HepG2 (cell line): ENCODE data around the gene WNT10A. TPM values are rescaled to one million over a fixed set of nuclear protein-coding genes. Genes with fewer than 3 reads are reported as not detected.

Experiments used
- CAMTA2 ChIP-seq: sonication (generic); formaldehyde crosslinking; IDR thresholded peaks from 2 replicates; pipeline ENCODE4 v1.4.0; 2020; ENCODE audit warnings: mild to moderate bottlenecking, missing genetic modification reagents, borderline replicate concordance
- KDM2A ChIP-seq: sonication (generic); formaldehyde crosslinking; IDR thresholded peaks from 2 replicates; pipeline ENCODE4 v1.4.0; 2020; ENCODE audit warnings: low read depth, missing genetic modification reagents, borderline replicate concordance
- PRPF4 ChIP-seq: fragments of 200-400 bp; formaldehyde crosslinking; IDR thresholded peaks from 2 replicates; pipeline ENCODE4 v1.6.1; 2016; ENCODE audit warnings: low read length, low read depth; ENCODE audit not compliant: poor library complexity, severe bottlenecking
- SAP130 ChIP-seq: IDR thresholded peaks from 2 replicates; pipeline ENCODE4 v1.6.1; 2016; ENCODE audit warnings: low read depth
- SMYD3 ChIP-seq: sonication (generic); formaldehyde crosslinking; IDR thresholded peaks from 2 replicates; pipeline ENCODE4 v1.8.1; 2023; ENCODE audit warnings: mild to moderate bottlenecking, missing genetic modification reagents
- ZBTB1 ChIP-seq: sonication (generic); formaldehyde crosslinking; IDR thresholded peaks from 2 replicates; pipeline ENCODE4 v1.4.0; 2020; ENCODE audit warnings: missing genetic modification reagents, borderline replicate concordance
- ZNF547 ChIP-seq: sonication (generic); formaldehyde crosslinking; IDR thresholded peaks from 2 replicates; pipeline ENCODE4 v1.5.1; 2020; ENCODE audit warnings: mild to moderate bottlenecking, missing genetic modification reagents
- ZNF816 ChIP-seq: sonication (generic); formaldehyde crosslinking; IDR thresholded peaks from 2 replicates; pipeline ENCODE4 v1.8.0; 2022; ENCODE audit warnings: missing genetic modification reagents, mild to moderate bottlenecking, borderline replicate concordance
- polyA plus RNA-seq, 8 experiments: library from polyadenylated mRNA; depleted of rRNA in 3 of 8; stranded (reverse) in 7 of 8; unstranded in 1 of 8; fragments of >200 nt; fragmentation: Illumina TruSeq in 4 of 8; extraction: Trizol in 4 of 8; gene quantifications; 2 replicates each; pipeline versions ENCODE4 v1.2.1 to v1.2.3, GENCODE V29; 2011 to 2016; ENCODE audit warnings: low read depth in 4 of 8, missing spikeins in 1 of 8, mixed read lengths in 1 of 8; ENCODE audit not compliant: insufficient read depth in 1 of 8
- total RNA-seq, 5 experiments: library from RNA; depleted of rRNA; stranded (reverse); fragments of >200 nt; fragmentation: Illumina TruSeq; extraction: Trizol; gene quantifications; 2 replicates each; pipeline ENCODE4 v1.2.3, GENCODE V29; 2016; ENCODE audit warnings: low read depth in 1 of 5
- TF ChIP-seq, protein P1 (sequence below): sonication (generic); formaldehyde crosslinking; IDR thresholded peaks from 2 replicates; pipeline ENCODE4 v1.4.0; 2020; ENCODE audit warnings: missing genetic modification reagents
- TF ChIP-seq, protein P2 (sequence below): sonication (generic); formaldehyde crosslinking; IDR thresholded peaks from 2 replicates; pipeline ENCODE4 v1.8.0; 2022; ENCODE audit warnings: mild to moderate bottlenecking, missing genetic modification reagents
- TF ChIP-seq, protein P3 (sequence below): sonication (generic); IDR thresholded peaks from 2 replicates; pipeline ENCODE4 v1.6.1; 2016; ENCODE audit warnings: low read depth, borderline replicate concordance
- TF ChIP-seq, protein P4 (sequence below), 2 experiments: sonication (generic) in 1 of 2; formaldehyde crosslinking in 1 of 2; IDR thresholded peaks; 2 replicates each; pipeline versions ENCODE4 v1.5.1 to v1.6.1; 2011 to 2020; ENCODE audit warnings: borderline replicate concordance in 1 of 2, low read depth in 1 of 2, low read length in 1 of 2, mild to moderate bottlenecking in 1 of 2, missing genetic modification reagents in 1 of 2, moderate library complexity in 1 of 2

WNT10A gene
- total and polyA plus RNA-seq, 2 of the 13 experiments (the other 11 are each of a cell fraction or from before 2014, with no cell fraction given): 0.03 TPM; not detected in 1

DNA sequence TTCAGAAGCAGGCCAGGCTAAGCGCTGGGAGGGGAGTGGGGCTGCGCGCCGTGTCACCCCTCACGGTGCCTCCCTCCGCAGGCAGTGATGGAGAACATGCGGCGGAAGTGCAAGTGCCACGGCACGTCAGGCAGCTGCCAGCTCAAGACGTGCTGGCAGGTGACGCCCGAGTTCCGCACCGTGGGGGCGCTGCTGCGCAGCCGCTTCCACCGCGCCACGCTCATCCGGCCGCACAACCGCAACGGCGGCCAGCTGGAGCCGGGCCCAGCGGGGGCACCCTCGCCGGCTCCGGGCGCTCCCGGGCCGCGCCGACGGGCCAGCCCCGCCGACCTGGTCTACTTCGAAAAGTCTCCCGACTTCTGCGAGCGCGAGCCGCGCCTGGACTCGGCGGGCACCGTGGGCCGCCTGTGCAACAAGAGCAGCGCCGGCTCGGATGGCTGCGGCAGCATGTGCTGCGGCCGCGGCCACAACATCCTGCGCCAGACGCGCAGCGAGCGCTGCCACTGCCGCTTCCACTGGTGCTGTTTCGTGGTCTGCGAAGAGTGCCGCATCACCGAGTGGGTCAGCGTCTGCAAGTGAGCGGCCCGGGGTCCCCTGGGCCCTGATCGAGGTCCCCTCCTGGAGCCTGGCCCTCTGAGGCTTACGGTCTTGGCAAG, 12.2 kb downstream of the WNT10A start (continued):
- TF ChIP-seq, protein P1, sequence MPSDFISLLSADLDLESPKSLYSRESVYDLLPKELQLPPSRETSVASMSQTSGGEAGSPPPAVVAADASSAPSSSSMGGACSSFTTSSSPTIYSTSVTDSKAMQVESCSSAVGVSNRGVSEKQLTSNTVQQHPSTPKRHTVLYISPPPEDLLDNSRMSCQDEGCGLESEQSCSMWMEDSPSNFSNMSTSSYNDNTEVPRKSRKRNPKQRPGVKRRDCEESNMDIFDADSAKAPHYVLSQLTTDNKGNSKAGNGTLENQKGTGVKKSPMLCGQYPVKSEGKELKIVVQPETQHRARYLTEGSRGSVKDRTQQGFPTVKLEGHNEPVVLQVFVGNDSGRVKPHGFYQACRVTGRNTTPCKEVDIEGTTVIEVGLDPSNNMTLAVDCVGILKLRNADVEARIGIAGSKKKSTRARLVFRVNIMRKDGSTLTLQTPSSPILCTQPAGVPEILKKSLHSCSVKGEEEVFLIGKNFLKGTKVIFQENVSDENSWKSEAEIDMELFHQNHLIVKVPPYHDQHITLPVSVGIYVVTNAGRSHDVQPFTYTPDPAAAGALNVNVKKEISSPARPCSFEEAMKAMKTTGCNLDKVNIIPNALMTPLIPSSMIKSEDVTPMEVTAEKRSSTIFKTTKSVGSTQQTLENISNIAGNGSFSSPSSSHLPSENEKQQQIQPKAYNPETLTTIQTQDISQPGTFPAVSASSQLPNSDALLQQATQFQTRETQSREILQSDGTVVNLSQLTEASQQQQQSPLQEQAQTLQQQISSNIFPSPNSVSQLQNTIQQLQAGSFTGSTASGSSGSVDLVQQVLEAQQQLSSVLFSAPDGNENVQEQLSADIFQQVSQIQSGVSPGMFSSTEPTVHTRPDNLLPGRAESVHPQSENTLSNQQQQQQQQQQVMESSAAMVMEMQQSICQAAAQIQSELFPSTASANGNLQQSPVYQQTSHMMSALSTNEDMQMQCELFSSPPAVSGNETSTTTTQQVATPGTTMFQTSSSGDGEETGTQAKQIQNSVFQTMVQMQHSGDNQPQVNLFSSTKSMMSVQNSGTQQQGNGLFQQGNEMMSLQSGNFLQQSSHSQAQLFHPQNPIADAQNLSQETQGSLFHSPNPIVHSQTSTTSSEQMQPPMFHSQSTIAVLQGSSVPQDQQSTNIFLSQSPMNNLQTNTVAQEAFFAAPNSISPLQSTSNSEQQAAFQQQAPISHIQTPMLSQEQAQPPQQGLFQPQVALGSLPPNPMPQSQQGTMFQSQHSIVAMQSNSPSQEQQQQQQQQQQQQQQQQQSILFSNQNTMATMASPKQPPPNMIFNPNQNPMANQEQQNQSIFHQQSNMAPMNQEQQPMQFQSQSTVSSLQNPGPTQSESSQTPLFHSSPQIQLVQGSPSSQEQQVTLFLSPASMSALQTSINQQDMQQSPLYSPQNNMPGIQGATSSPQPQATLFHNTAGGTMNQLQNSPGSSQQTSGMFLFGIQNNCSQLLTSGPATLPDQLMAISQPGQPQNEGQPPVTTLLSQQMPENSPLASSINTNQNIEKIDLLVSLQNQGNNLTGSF (CRISPR knock-in tag): 0 out of 2 replicates have a peak, but pooled peaks have one; percentile 28
- TF ChIP-seq CAMTA2 (no peak), SMYD3 (CRISPR knock-in tag) (no peak), ZNF816 (CRISPR knock-in tag) (no peak), KDM2A (peak; percentile 86), ZNF547 (peak; percentile 95), SAP130 (CRISPR knock-in tag) (peak; percentile 70), PRPF4 (no peak), ZBTB1 (0 out of 2 replicates have a peak, but pooled peaks have one; percentile 8)
- TF ChIP-seq, protein P2, sequence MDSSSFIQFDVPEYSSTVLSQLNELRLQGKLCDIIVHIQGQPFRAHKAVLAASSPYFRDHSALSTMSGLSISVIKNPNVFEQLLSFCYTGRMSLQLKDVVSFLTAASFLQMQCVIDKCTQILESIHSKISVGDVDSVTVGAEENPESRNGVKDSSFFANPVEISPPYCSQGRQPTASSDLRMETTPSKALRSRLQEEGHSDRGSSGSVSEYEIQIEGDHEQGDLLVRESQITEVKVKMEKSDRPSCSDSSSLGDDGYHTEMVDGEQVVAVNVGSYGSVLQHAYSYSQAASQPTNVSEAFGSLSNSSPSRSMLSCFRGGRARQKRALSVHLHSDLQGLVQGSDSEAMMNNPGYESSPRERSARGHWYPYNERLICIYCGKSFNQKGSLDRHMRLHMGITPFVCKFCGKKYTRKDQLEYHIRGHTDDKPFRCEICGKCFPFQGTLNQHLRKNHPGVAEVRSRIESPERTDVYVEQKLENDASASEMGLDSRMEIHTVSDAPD: no peak
- TF ChIP-seq, protein P3, sequence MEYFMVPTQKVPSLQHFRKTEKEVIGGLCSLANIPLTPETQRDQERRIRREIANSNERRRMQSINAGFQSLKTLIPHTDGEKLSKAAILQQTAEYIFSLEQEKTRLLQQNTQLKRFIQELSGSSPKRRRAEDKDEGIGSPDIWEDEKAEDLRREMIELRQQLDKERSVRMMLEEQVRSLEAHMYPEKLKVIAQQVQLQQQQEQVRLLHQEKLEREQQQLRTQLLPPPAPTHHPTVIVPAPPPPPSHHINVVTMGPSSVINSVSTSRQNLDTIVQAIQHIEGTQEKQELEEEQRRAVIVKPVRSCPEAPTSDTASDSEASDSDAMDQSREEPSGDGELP: peak; percentile 65; the same call in 1 of the 2 replicates
- TF ChIP-seq, protein P4, sequence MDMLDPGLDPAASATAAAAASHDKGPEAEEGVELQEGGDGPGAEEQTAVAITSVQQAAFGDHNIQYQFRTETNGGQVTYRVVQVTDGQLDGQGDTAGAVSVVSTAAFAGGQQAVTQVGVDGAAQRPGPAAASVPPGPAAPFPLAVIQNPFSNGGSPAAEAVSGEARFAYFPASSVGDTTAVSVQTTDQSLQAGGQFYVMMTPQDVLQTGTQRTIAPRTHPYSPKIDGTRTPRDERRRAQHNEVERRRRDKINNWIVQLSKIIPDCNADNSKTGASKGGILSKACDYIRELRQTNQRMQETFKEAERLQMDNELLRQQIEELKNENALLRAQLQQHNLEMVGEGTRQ (IDR thresholded peaks at IDR 0.05; ENCODE audit: low read depth, low read length): peak; percentile 21; the same call in 1 of the 2 replicates
- TF ChIP-seq, protein P4 (CRISPR knock-in tag; IDR thresholded peaks at IDR 0.05; ENCODE audit: borderline replicate concordance): no peak
